B cell (primary cell): ENCODE data around the gene PLGRKT. TPM values are rescaled to one million over a fixed set of nuclear protein-coding genes. Genes with fewer than 3 reads are reported as not detected.
"Not testable (repeated sequence)": the region's sequence is repeated elsewhere in the genome, so short reads cannot be mapped to it uniquely, and the experiment has no call there.

Source experiments
- ATAC-seq: fragments of 200-7000 bp; cut with Tn5 transposase; one replicate; pipeline ENCODE4 v1.10.0; 2021; ENCODE audit warnings: low read depth, mild to moderate bottlenecking, moderate number of reproducible peaks, moderate library complexity
- CTCF ChIA-PET: fragments of 350-600 bp; sonication (Branson Sonifier 250); formaldehyde crosslinking; loops from one replicate; lab custom pipeline; 2021; ENCODE audit warnings: antibody characterized with exemption, inconsistent platforms; lab: Charles Lee
- POLR2A ChIA-PET: fragments of 350-600 bp; sonication (Branson Sonifier 250); formaldehyde crosslinking; loops from one replicate; lab custom pipeline; 2021; ENCODE audit warnings: antibody characterized with exemption; lab: Charles Lee
- DNase-seq: peaks from one replicate; pipeline ENCODE4 v3.0.0; 2013
- H2AFZ ChIP-seq: 2 replicates; pipeline ENCODE4 v1.6.1; 2012; ENCODE audit warnings: mild to moderate bottlenecking, low read depth, low read length; ENCODE audit not compliant: insufficient read depth, poor library complexity, severe bottlenecking
- H3K27ac ChIP-seq, 2 donors: 1 replicate in 1 of 2; 2 replicates in 1 of 2; pipeline ENCODE4 v1.5.1; 2012 to 2013; ENCODE audit warnings: low read length in 2 of 2, mild to moderate bottlenecking in 2 of 2, moderate library complexity in 1 of 2
- H3K27me3 ChIP-seq, 4 experiments: fragments of 200-600 bp in 1 of 4; sonication (generic) in 1 of 4; replicated peaks in 1 of 4; 1 replicate in 2 of 4; 2 replicates in 2 of 4; pipeline versions ENCODE4 v1.6.1 to v1.7.0; 2013 to 2016; ENCODE audit warnings: low read length in 3 of 4, mild to moderate bottlenecking in 2 of 4, mixed read lengths in 1 of 4, moderate library complexity in 1 of 4; ENCODE audit not compliant: insufficient read depth in 4 of 4, control insufficient read depth in 3 of 4; ENCODE audit errors: control extremely low read depth in 1 of 4
- H3K36me3 ChIP-seq, 2 experiments: replicated peaks in 1 of 2; 1 replicate in 1 of 2; 2 replicates in 1 of 2; pipeline versions ENCODE4 v1.6.1 to v1.7.1; 2013; ENCODE audit warnings: low read length in 1 of 2; ENCODE audit not compliant: insufficient read depth in 2 of 2, control insufficient read depth in 1 of 2; ENCODE audit errors: control extremely low read depth in 1 of 2, extremely low read depth in 1 of 2
- H3K4me1 ChIP-seq, 2 donors: fragments of 200-600 bp in 1 of 2; sonication (generic) in 1 of 2; 1 replicate in 1 of 2; 2 replicates in 1 of 2; pipeline versions ENCODE4 v1.5.1 to v1.6.1; 2013 to 2017; ENCODE audit warnings: low read length in 2 of 2; ENCODE audit not compliant: control insufficient read depth in 2 of 2, insufficient read depth in 2 of 2
- H3K4me2 ChIP-seq: replicated peaks from 2 replicates; pipeline ENCODE3; 2012; ENCODE audit warnings: mild to moderate bottlenecking, low read depth, low read length; ENCODE audit not compliant: poor library complexity, severe bottlenecking
- H3K4me3 ChIP-seq, 5 experiments: fragments of 200-600 bp in 1 of 5; sonication (generic) in 1 of 5; 1 replicate in 3 of 5; 2 replicates in 2 of 5; pipeline versions ENCODE4 v1.5.1 to v1.7.0; 2011 to 2016; ENCODE audit warnings: low read length in 4 of 5, mild to moderate bottlenecking in 4 of 5, low read depth in 2 of 5, control low read depth in 1 of 5, moderate library complexity in 1 of 5; ENCODE audit not compliant: insufficient read depth in 1 of 5; ENCODE audit errors: control extremely low read depth in 1 of 5, extremely low read depth in 1 of 5
- H3K79me2 ChIP-seq: fragments of 200-600 bp; sonication (generic); one replicate; pipeline ENCODE4 v1.6.0; 2016; ENCODE audit warnings: low read length; ENCODE audit not compliant: control insufficient read depth, insufficient read depth
- H3K9ac ChIP-seq: fragments of 200-600 bp; sonication (generic); 2 replicates; pipeline ENCODE4 v1.6.1; 2017; ENCODE audit warnings: mild to moderate bottlenecking, low read length, moderate library complexity
- H3K9me3 ChIP-seq, 3 donors: one replicate each; pipeline versions ENCODE4 v1.6.1 to v1.7.1; 2013; ENCODE audit warnings: low read length in 2 of 3; ENCODE audit not compliant: control insufficient read depth in 2 of 3, insufficient read depth in 1 of 3; ENCODE audit errors: control extremely low read depth in 1 of 3
- H4K20me1 ChIP-seq: 2 replicates; pipeline ENCODE4 v1.6.0; 2012; ENCODE audit warnings: mild to moderate bottlenecking, low read length; ENCODE audit not compliant: insufficient read depth, control insufficient read depth, poor library complexity, severe bottlenecking
- H3K27ac Mint-ChIP-seq: one replicate; pipeline ENCODE4 v1.8.0; 2021; ENCODE audit warnings: mixed read lengths
- H3K27me3 Mint-ChIP-seq: one replicate; pipeline ENCODE4 v1.8.0; 2021; ENCODE audit warnings: mixed read lengths
- H3K4me1 Mint-ChIP-seq: one replicate; pipeline ENCODE4 v1.8.0; 2021; ENCODE audit warnings: mixed read lengths
- H3K4me3 Mint-ChIP-seq: one replicate; pipeline ENCODE4 v1.8.0; 2021; ENCODE audit warnings: mixed read lengths
- H3K9me3 Mint-ChIP-seq: one replicate; pipeline ENCODE4 v1.8.0; 2022; ENCODE audit warnings: mixed read lengths; ENCODE audit not compliant: insufficient read depth
- EZH2 ChIP-seq: IDR thresholded peaks from 2 replicates; pipeline ENCODE4 v1.6.1; 2012; ENCODE audit warnings: borderline replicate concordance, low read depth, mild to moderate bottlenecking, moderate library complexity, low read length; ENCODE audit not compliant: insufficient read depth, poor library complexity, severe bottlenecking
- WGBS: methylation state at CpG from one replicate; pipeline ENCODE4 v1.1.5; 2013; ENCODE audit warnings: missing lambda C conversion rate; ENCODE audit not compliant: insufficient coverage; 5-methylcytosine and 5-hydroxymethylcytosine counted together
- intact Hi-C: fragments of 100-400 bp; cut with micrococcal nuclease; formaldehyde crosslinking; loops from one replicate; pipeline ENCODE4 v1.10.0; 2022
- polyA plus RNA-seq: library from polyadenylated mRNA; depleted of rRNA; stranded (reverse); fragments of >200 nt; gene quantifications from 2 replicates; pipeline ENCODE4 v1.2.3, GENCODE V29; 2012
- total RNA-seq, 2 donors: library from RNA; stranded (reverse); fragments of 120-200 nt in 1 of 2; gene quantifications; 1 replicate in 1 of 2; 2 replicates in 1 of 2; pipeline versions ENCODE4 v1.2.3 to v1.2.4, GENCODE V29; 2013 to 2022
- TF ChIP-seq, protein P1 (sequence below): fragments of 200-600 bp; IDR thresholded peaks from one replicate; pipeline ENCODE4 v1.8.0; 2022; ENCODE audit warnings: antibody characterized with exemption, mild to moderate bottlenecking

Gene PLGRKT
- total and polyA plus RNA-seq, 2 donors (not counting 1 experiment from before 2014, with no cell fraction given), result 8.4 to 11.0 TPM

DNA sequence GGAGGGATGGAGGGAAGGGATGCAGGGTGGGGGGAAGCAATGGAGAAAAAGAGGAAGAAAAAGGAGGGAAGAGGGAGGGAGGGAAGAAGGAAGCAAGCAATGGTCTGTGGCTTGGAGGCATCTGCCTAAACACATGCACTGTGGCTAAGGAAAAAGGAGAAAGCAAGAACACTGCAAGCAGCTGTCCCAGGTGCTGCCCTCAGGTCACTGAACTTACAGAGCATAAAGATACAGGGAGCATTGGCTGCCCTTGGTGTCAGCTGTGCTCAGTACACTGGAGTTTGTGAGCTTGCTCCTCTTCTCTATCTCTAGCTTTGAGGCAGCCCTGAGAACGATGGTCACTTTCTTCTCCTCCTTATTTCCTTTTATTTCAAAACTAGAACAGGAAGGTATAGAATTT is 116.1 kb downstream of the PLGRKT start:
- DNase-seq, H3K4me1 Mint-ChIP-seq, H3K27me3 ChIP-seq, H3K4me1 ChIP-seq, H3K27ac Mint-ChIP-seq, H4K20me1 ChIP-seq, H3K4me2 ChIP-seq, H3K9me3 Mint-ChIP-seq, H3K4me3 ChIP-seq, H3K9ac ChIP-seq, H3K79me2 ChIP-seq, POLR2A ChIA-PET, intact Hi-C loops, H3K27me3 Mint-ChIP-seq, H3K9me3 ChIP-seq, H3K4me3 Mint-ChIP-seq, H3K27ac ChIP-seq, H3K36me3 ChIP-seq, ATAC-seq, H2AFZ ChIP-seq: not testable (repeated sequence)
- no CpG with 5 or more reads among the region's 1 CpG for WGBS
- CTCF ChIA-PET, result interaction anchor here (0.6 to 0.8 kb wide), 2 partner anchors 241 to 512 kb away, joined by 3 read pairs; partner anchors contain the start of gene ERMP1

DNA sequence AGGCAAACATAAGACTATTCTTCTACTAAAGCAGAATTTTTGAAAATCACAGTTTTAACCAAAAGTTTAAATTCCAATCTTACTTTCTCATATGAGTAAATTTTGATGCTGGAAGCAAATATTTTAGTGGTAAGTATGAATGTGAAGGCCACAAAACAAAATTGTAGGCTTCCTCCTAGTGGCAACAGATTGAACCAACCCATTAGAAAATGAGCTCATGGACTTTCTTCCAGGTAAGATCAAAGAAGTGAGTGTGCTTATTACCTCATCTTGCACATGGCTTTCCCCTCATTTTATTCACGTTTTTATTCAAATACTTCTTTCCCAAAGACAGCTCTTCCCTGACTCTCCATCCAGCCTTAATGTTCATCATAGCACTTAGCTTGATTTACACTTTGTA is 116.7 kb downstream of the PLGRKT start:
- DNase-seq, result no peak
- H2AFZ ChIP-seq, result no peak overlapping the region
- H3K27me3 ChIP-seq, result no peaks in the 10 kb centered on the region
- intact Hi-C loops, result no loop called here
- Mint-ChIP-seq H3K27me3 (no peaks in the 10 kb centered on the region), H3K4me3 (no peak overlapping the region), H3K4me1 (no peaks in the 10 kb centered on the region), H3K9me3 (no peaks in the 10 kb centered on the region), H3K27ac (no peak overlapping the region)
- H3K9me3 ChIP-seq, result no peaks in the 10 kb centered on the region
- ATAC-seq, result no peak
- H3K4me1 ChIP-seq, result no peaks in the 10 kb centered on the region
- POLR2A ChIA-PET, result no interaction called here
- H3K27ac ChIP-seq, result no peak overlapping the region
- no peak overlapping the region for H3K4me2 ChIP-seq
- no peak for TF ChIP-seq EZH2
- TF ChIP-seq, protein P1, sequence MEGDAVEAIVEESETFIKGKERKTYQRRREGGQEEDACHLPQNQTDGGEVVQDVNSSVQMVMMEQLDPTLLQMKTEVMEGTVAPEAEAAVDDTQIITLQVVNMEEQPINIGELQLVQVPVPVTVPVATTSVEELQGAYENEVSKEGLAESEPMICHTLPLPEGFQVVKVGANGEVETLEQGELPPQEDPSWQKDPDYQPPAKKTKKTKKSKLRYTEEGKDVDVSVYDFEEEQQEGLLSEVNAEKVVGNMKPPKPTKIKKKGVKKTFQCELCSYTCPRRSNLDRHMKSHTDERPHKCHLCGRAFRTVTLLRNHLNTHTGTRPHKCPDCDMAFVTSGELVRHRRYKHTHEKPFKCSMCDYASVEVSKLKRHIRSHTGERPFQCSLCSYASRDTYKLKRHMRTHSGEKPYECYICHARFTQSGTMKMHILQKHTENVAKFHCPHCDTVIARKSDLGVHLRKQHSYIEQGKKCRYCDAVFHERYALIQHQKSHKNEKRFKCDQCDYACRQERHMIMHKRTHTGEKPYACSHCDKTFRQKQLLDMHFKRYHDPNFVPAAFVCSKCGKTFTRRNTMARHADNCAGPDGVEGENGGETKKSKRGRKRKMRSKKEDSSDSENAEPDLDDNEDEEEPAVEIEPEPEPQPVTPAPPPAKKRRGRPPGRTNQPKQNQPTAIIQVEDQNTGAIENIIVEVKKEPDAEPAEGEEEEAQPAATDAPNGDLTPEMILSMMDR, result no peak
- H3K9ac ChIP-seq, result no peak overlapping the region
- WGBS, result no CpG with 5 or more reads among the region's 1 CpG
- H3K4me3 ChIP-seq, result no peak overlapping the region
- no peaks in the 10 kb centered on the region for H3K79me2 ChIP-seq
- CTCF ChIA-PET, result interaction anchor here (0.6 to 0.8 kb wide), 2 partner anchors 242 to 512 kb away, joined by 3 read pairs; partner anchors contain the start of gene ERMP1
- no peaks in the 10 kb centered on the region for H4K20me1 ChIP-seq
- H3K36me3 ChIP-seq, result no peaks in the 10 kb centered on the region

DNA sequence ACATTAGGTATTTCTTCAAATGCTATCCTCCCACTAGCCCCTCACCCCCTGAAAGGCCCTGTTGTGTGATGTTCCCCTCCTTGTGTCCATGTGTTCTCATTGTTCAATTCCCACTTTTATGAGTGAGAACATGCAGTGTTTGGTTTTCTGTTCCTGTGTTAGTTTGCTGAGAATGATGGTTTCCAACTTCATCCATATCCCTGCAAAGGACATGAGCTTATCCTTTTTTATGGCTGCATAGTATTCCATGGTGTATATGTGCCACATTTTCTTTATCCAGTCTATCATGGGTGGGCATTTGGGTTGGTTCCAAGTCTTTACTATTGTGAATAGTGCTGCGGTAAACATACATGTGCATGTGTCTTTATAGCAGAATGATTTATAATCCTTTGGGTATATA is 121.3 kb downstream of the PLGRKT start:
- ATAC-seq, CTCF ChIA-PET, H2AFZ ChIP-seq, H3K79me2 ChIP-seq, H3K9me3 Mint-ChIP-seq, H4K20me1 ChIP-seq, H3K4me1 Mint-ChIP-seq, DNase-seq, H3K9ac ChIP-seq, H3K4me1 ChIP-seq, H3K27ac ChIP-seq, POLR2A ChIA-PET, H3K27ac Mint-ChIP-seq, H3K4me3 Mint-ChIP-seq, H3K27me3 Mint-ChIP-seq, intact Hi-C loops, H3K4me2 ChIP-seq, H3K4me3 ChIP-seq, H3K36me3 ChIP-seq, H3K27me3 ChIP-seq: not testable (repeated sequence)
- peaks cover 2 to 13% (median 11%) of the 10 kb centered on the region in 3 donors for H3K9me3 ChIP-seq
- no CpG with 5 or more reads among the region's 1 CpG for whole genome bisulfite sequencing
